PFSK-1 (cell line): Measurements from ENCODE around the gene AKR1B15.

ENCODE experiments used
- FOXP2 ChIP-seq: optimal IDR thresholded peaks from 2 replicates; pipeline ENCODE3; 2011; ENCODE audit warnings: borderline replicate concordance, control low read depth, inconsistent platforms; ENCODE audit not compliant: insufficient read depth; ENCODE audit errors: extremely low read length, extremely low read depth
- POLR2AphosphoS5 ChIP-seq: IDR thresholded peaks from 2 replicates; pipeline ENCODE4 v1.6.1; 2012; ENCODE audit warnings: low read depth, mild to moderate bottlenecking, control low read depth, low read length, moderate library complexity
- REST ChIP-seq, 2 experiments: IDR thresholded peaks; 2 replicates each; pipeline versions ENCODE4 v1.6.1 to v1.8.0; 2011 to 2012; ENCODE audit warnings: low read depth in 2 of 2, low read length in 2 of 2, control low read depth in 1 of 2, inconsistent platforms in 1 of 2, mild to moderate bottlenecking in 1 of 2, moderate library complexity in 1 of 2; ENCODE audit not compliant: insufficient read depth in 1 of 2
- SIN3A ChIP-seq: IDR thresholded peaks from 2 replicates; pipeline ENCODE4 v1.6.1; 2012; ENCODE audit warnings: mild to moderate bottlenecking, low read length, moderate library complexity, borderline replicate concordance; ENCODE audit not compliant: insufficient read depth
- TAF1 ChIP-seq: IDR thresholded peaks from 2 replicates; pipeline ENCODE4 v1.6.1; 2012; ENCODE audit warnings: low read length, control low read depth, borderline replicate concordance; ENCODE audit not compliant: insufficient read depth

AKR1B15 gene

GRCh38 chr7:134505856-134506255 lies 43.1 kb upstream of the AKR1B15 start:
- TF ChIP-seq SIN3A = no peak
- TF ChIP-seq FOXP2 = no peak
- TF ChIP-seq TAF1 = no peak
- no peak for TF ChIP-seq REST (IDR thresholded peaks at IDR 0.05; ENCODE audit: insufficient read depth in 1 of 2, low read depth in 2 of 2, low read length in 2 of 2)
- TF ChIP-seq POLR2AphosphoS5 = no peak

- TF ChIP-seq TAF1 (no peak), REST (IDR thresholded peaks at IDR 0.05; ENCODE audit: insufficient read depth in 1 of 2, low read depth in 2 of 2, low read length in 2 of 2) (no peak), POLR2AphosphoS5 (no peak), SIN3A (no peak), FOXP2 (no peak)
Measured at GRCh38 chr7:134509010-134509409, 39.9 kb upstream of the AKR1B15 start.

GRCh38 chr7:134510646-134511045 lies 38.3 kb upstream of the AKR1B15 start:
- TF ChIP-seq POLR2AphosphoS5 (no peak), FOXP2 (no peak), SIN3A (no peak), TAF1 (no peak), REST (IDR thresholded peaks at IDR 0.05; ENCODE audit: insufficient read depth in 1 of 2, low read depth in 2 of 2, low read length in 2 of 2) (no peak)

- no peak for TF ChIP-seq TAF1
- TF ChIP-seq REST (IDR thresholded peaks at IDR 0.05; ENCODE audit: insufficient read depth in 1 of 2, low read depth in 2 of 2, low read length in 2 of 2) = no peak
- TF ChIP-seq FOXP2 = no peak
- TF ChIP-seq SIN3A = no peak
- TF ChIP-seq POLR2AphosphoS5 = no peak
Measured at GRCh38 chr7:134512271-134512670, 36.6 kb upstream of the AKR1B15 start.

- TF ChIP-seq SIN3A (no peak), FOXP2 (no peak), REST (IDR thresholded peaks at IDR 0.05; ENCODE audit: insufficient read depth in 1 of 2, low read depth in 2 of 2, low read length in 2 of 2) (no peak), POLR2AphosphoS5 (no peak), TAF1 (no peak)
Measured at GRCh38 chr7:134513169-134513752, 35.6 kb upstream of the AKR1B15 start.
